RKO (cell line): ENCODE data around the gene MOG.

Experiments
- DNase-seq: peaks from one replicate; pipeline ENCODE4 v3.0.0-alpha.2; 2016; ENCODE audit warnings: low spot score

The MOG gene

GRCh38 chr6:29676981-29677601 is 20.2 kb downstream of the MOG start:
- no peak for DNase-seq

- DNase-seq, result no peak
These were observed 21.2 kb downstream of the MOG start for GRCh38 chr6:29678114-29678513.

GRCh38 chr6:29679962-29680361 is 23.1 kb downstream of the MOG start:
- no peak for DNase-seq

- DNase-seq, result no peak
These were observed 23.5 kb downstream of the MOG start for GRCh38 chr6:29680416-29680815.

GRCh38 chr6:29680904-29681303 is 24.0 kb downstream of the MOG start, which contains the start of gene ZFP57:
TSS of gene ZFP57 (minus strand) at chr6:29681152. CDS start at chr6:29677003, 4,149 bp downstream.
- no peak for DNase-seq

- no peak for DNase-seq
These were observed 24.9 kb downstream of the MOG start for GRCh38 chr6:29681811-29682210.

- no peak for DNase-seq
These were observed 28.9 kb downstream of the MOG start for GRCh38 chr6:29685718-29686326.

- DNase-seq, result no peak
These were observed 37.7 kb downstream of the MOG start for GRCh38 chr6:29694637-29695036.

- DNase-seq, result peak; percentile 6
These were observed 39.5 kb downstream of the MOG start for GRCh38 chr6:29696147-29697125.

GRCh38 chr6:29702519-29703103 is 45.7 kb downstream of the MOG start:
- DNase-seq, result peak; percentile 57

- DNase-seq, result peak; percentile 74
These were observed 48.7 kb downstream of the MOG start for GRCh38 chr6:29705389-29706231.

GRCh38 chr6:29708432-29709179 is 51.7 kb downstream of the MOG start:
- no peak for DNase-seq

- DNase-seq, result no peak
These were observed 52.3 kb downstream of the MOG start for GRCh38 chr6:29709188-29709587.

- DNase-seq, result no peak
These were observed 53.5 kb downstream of the MOG start for GRCh38 chr6:29710281-29710941.

GRCh38 chr6:29720863-29721262 is 64.0 kb downstream of the MOG start:
- DNase-seq, result no peak
